ENCODE data around the gene EOMES.

DNA sequence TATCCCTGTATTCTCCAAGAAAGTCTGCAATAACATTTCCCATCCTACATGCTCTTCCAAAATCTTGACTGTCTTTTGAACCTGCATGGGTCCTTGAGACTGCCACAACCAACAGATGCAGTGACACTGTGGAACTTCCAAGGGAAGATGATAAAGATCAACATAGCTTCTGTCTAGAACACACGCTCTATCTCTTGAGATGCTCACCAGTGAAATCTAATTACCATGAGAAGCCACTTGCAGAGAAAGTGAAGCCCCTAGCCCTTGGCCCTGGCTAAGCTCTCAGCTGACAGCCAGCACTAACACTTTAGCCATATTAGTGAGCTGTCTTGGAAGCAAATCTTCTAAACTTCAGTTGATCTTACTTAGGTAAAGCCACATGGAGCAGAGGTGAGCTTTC lies 36.6 kb downstream of the EOMES start:
- TF ChIP-seq, protein P1, sequence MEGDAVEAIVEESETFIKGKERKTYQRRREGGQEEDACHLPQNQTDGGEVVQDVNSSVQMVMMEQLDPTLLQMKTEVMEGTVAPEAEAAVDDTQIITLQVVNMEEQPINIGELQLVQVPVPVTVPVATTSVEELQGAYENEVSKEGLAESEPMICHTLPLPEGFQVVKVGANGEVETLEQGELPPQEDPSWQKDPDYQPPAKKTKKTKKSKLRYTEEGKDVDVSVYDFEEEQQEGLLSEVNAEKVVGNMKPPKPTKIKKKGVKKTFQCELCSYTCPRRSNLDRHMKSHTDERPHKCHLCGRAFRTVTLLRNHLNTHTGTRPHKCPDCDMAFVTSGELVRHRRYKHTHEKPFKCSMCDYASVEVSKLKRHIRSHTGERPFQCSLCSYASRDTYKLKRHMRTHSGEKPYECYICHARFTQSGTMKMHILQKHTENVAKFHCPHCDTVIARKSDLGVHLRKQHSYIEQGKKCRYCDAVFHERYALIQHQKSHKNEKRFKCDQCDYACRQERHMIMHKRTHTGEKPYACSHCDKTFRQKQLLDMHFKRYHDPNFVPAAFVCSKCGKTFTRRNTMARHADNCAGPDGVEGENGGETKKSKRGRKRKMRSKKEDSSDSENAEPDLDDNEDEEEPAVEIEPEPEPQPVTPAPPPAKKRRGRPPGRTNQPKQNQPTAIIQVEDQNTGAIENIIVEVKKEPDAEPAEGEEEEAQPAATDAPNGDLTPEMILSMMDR (conservative IDR thresholded peaks at IDR 0.05; ENCODE audit: low read depth, low read length): no peak
- no peak for TF ChIP-seq EZH2 (IDR thresholded peaks at IDR 0.05; ENCODE audit: low read length, unreplicated experiment)
- no peak for TF ChIP-seq EZH2phosphoT487 (IDR thresholded peaks at IDR 0.05; ENCODE audit: borderline replicate concordance, low read length)

Data from PC-3 (cell line).